ENCODE data around the gene ADSS1.

GRCh38 chr14:104769324-104770071 lies 45.5 kb downstream of the ADSS1 start:
- TF ChIP-seq POLR2A (IDR thresholded peaks at IDR 0.05; ENCODE audit: low read depth, low read length) = no peak
- no peak for TF ChIP-seq TAF1 (IDR thresholded peaks at IDR 0.05; ENCODE audit: low read depth, low read length)
